ENCODE results near the gene STRIP2.
"Not testable (repeated sequence)": the region's sequence is repeated elsewhere in the genome, so short reads cannot be mapped to it uniquely, and the experiment has no call there.

STRIP2 gene

GRCh38 chr7:129530795-129531391 is 96.7 kb downstream of the STRIP2 start:
- TF ChIP-seq, protein P1, sequence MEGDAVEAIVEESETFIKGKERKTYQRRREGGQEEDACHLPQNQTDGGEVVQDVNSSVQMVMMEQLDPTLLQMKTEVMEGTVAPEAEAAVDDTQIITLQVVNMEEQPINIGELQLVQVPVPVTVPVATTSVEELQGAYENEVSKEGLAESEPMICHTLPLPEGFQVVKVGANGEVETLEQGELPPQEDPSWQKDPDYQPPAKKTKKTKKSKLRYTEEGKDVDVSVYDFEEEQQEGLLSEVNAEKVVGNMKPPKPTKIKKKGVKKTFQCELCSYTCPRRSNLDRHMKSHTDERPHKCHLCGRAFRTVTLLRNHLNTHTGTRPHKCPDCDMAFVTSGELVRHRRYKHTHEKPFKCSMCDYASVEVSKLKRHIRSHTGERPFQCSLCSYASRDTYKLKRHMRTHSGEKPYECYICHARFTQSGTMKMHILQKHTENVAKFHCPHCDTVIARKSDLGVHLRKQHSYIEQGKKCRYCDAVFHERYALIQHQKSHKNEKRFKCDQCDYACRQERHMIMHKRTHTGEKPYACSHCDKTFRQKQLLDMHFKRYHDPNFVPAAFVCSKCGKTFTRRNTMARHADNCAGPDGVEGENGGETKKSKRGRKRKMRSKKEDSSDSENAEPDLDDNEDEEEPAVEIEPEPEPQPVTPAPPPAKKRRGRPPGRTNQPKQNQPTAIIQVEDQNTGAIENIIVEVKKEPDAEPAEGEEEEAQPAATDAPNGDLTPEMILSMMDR (conservative IDR thresholded peaks at IDR 0.05; ENCODE audit: low read depth, low read length): no peak
- no peak for DNase-seq (ENCODE audit: low read depth)
- no peak overlapping the region for H3K4me3 ChIP-seq (ENCODE audit: low read length)

DNA sequence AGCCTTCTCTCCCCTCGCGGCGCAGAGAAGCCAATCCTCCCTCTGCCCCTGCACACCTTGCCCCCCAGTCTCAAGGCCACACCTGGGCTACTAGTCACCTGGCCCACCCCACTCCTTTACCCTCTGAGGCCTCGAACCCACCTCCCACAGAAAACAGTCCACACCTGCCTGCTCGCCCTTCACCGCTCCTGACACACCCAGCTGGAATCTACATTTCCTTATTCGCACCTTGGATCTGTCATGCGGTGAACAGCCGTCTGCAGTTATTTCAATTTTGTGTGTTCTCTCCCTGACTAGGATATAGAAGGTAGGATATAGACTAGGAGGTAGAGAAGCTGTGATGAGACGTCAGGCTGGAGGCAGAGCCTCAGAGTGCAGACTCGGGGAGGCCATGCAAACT is 97.5 kb downstream of the STRIP2 start:
- TF ChIP-seq, protein P1 (conservative IDR thresholded peaks at IDR 0.05; ENCODE audit: low read depth, low read length): no peak
- DNase-seq (ENCODE audit: low read depth): no peak

GRCh38 chr7:129532375-129532774 is 98.1 kb downstream of the STRIP2 start:
- no peak for DNase-seq (ENCODE audit: low read depth)
- TF ChIP-seq, protein P1 (conservative IDR thresholded peaks at IDR 0.05; ENCODE audit: low read depth, low read length): no peak
- no peak overlapping the region for H3K4me3 ChIP-seq (ENCODE audit: low read length)

More for the DNA sequence above, 97.5 kb downstream of the STRIP2 start:
- no peak overlapping the region for H3K4me3 ChIP-seq (ENCODE audit: low read length)

DNA sequence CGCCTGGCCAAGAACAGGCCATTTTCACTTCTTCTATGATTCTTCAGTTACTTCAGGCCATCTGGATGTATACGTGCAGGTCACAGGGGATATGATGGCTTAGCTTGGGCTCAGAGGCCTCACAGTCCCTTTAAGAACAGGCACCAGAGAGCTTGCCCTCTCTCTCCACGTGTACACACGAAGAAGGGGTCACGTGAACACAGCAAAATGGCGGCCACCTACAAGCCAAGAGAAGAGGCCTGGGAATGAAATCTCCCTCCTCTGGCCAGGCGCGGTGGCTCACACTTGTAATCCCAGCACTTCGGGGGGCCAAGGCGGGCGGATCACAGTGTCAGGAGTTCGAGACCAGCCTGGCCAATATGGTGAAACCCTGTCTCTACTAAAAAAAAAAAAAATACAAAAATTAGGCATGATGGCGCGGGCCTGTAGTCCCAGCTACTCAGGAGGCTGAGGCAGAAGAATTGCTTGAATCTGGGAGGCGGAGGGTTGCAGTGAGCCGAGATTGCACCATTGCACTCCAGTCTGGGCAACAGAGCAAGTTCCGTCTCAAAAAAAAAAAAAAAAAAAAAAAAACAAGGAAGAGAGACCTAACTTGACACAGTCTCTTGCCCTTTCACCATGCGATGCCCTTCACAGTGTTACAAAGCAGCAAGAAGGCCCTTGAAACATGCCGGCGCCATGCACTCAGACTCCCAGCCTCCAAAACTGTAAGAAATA is 100.5 kb downstream of the STRIP2 start:
- not testable (repeated sequence) for DNase-seq (ENCODE audit: low read depth); H3K4me3 ChIP-seq (ENCODE audit: low read length)

DNA sequence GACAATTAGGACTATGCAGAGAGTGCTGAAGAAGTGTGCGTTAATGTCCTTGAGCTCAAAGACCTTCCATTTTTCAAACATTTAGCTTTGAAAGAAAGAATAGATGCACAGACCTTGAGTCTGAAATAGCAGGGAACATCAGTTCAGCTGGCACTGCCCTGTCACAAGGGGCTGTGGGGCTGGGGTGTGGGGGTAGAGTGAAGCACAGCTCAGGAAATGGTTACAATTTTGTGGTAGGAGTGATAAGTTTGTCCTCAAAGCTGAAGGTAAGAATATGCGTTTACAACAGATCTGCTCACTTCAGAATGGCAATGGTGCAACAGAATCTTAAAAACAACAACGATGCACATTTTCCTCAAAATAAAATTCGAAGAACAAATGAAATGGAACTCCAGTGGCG is 101.7 kb downstream of the STRIP2 start:
- TF ChIP-seq, protein P1 (conservative IDR thresholded peaks at IDR 0.05; ENCODE audit: low read depth, low read length): no peak
- no peak overlapping the region for H3K4me3 ChIP-seq (ENCODE audit: low read length)
- DNase-seq (ENCODE audit: low read depth): no peak

- no peak for DNase-seq (ENCODE audit: low read depth)
- TF ChIP-seq, protein P1 (conservative IDR thresholded peaks at IDR 0.05; ENCODE audit: low read depth, low read length): no peak
- no peak overlapping the region for H3K4me3 ChIP-seq (ENCODE audit: low read length)
These were observed 102.1 kb downstream of the STRIP2 start for GRCh38 chr7:129536323-129536722.
